Adrenal gland (tissue), 12 donors: ENCODE measurements around the gene CGREF1. TPM values are rescaled to one million over a fixed set of nuclear protein-coding genes. Genes with fewer than 3 reads are reported as not detected.
A peak's percentile ranks its signal among the peaks of the same experiment; 100 is the strongest.

Source experiments
- DNase-seq, 7 donors: peaks; one replicate each; pipeline ENCODE4 v3.0.0-alpha.2; 2019 to 2020
- H3K27ac ChIP-seq, 5 donors: fragments of 200-600 bp; sonication (generic) in 4 of 5; 1 replicate in 3 of 5; 2 replicates in 2 of 5; pipeline versions ENCODE4 v1.5.1 to v1.8.0; 2016 to 2020; ENCODE audit warnings: mild to moderate bottlenecking in 1 of 5
- H3K27me3 ChIP-seq: fragments of 200-600 bp; 2 replicates; pipeline ENCODE4 v1.8.0; 2021
- H3K36me3 ChIP-seq, 2 donors: fragments of 200-600 bp; replicated peaks in 1 of 2; 1 replicate in 1 of 2; 2 replicates in 1 of 2; pipeline versions ENCODE4 v1.5.1 to v1.8.0; 2018 to 2022
- H3K4me1 ChIP-seq, 2 donors: fragments of 200-600 bp; replicated peaks in 1 of 2; 1 replicate in 1 of 2; 2 replicates in 1 of 2; pipeline versions ENCODE4 v1.5.1 to v1.8.0; 2018 to 2021
- H3K4me3 ChIP-seq, 4 donors: fragments of 200-600 bp; sonication (generic) in 3 of 4; one replicate each; pipeline ENCODE4 v1.5.1; 2016 to 2018
- H3K9me3 ChIP-seq, 3 donors: fragments of 200-600 bp; sonication (generic) in 1 of 3; replicated peaks in 1 of 3; 1 replicate in 2 of 3; 2 replicates in 1 of 3; pipeline versions ENCODE4 v1.5.1 to v1.8.0; 2016 to 2021
- CTCF ChIP-seq, 6 experiments: fragments of 450-650 bp in 4 of 6; fragments of 200-600 bp in 2 of 6; sonication (generic) in 1 of 6; IDR thresholded peaks; 1 replicate in 5 of 6; 2 replicates in 1 of 6; pipeline versions ENCODE4 v1.5.1 to v1.8.0; 2016 to 2021; ENCODE audit warnings: antibody characterized with exemption in 6 of 6, mild to moderate bottlenecking in 2 of 6, moderate library complexity in 1 of 6
- POLR2A ChIP-seq, 2 donors: fragments of 450-650 bp; IDR thresholded peaks; one replicate each; pipeline ENCODE4 v1.6.1; 2017; ENCODE audit warnings: antibody characterized with exemption in 2 of 2, mild to moderate bottlenecking in 2 of 2, moderate library complexity in 1 of 2
- WGBS, 4 donors: extraction: QIAGEN DNeasy Blood & Tissue Kit in 2 of 4; methylation state at CpG; one replicate each; pipeline versions ENCODE4 v1.1.5 to v1.1.7; 2013 to 2017; 5-methylcytosine and 5-hydroxymethylcytosine counted together
- intact Hi-C, 2 donors: fragments of 100-400 bp; cut with DNase I; formaldehyde crosslinking; loops; one replicate each; pipeline versions ENCODE4 v1.14.1 to v1.15.0; 2022 to 2023
- polyA plus RNA-seq, 3 donors: library from polyadenylated mRNA; stranded (reverse); fragments of 200-250 nt in 2 of 3; fragments of 350-450 nt in 1 of 3; fragmentation: Illumina TruSeq in 1 of 3; extraction: RNeasy Lipid Tissue Mini Kit (QIAGEN cat#74804) in 1 of 3; gene quantifications; one replicate each; pipeline ENCODE4 v1.2.3, GENCODE V29; 2013 to 2014
- total RNA-seq, 9 donors: library from RNA; depleted of rRNA in 4 of 9; stranded (reverse); fragments of >200 nt in 4 of 9; fragments of 120-200 nt in 1 of 9; fragmentation: NEBNext Ultra II Directional in 1 of 9; extraction: Animal tissue kit (Norgen Biotek cat#: 25700) in 1 of 9; gene quantifications; one replicate each; pipeline versions ENCODE4 v1.1.0 to v1.2.4, GENCODE V29; 2013 to 2023
- donor health status: healthy with polysubstance abuse.
- donor health status: Bipolar disorder and iron deficiency.
- donor health status: DM: yes; HTN: yes; CAD: no.
- donor health status: DM: no; HTN: no; CAD: no.
- donor health status: DM: no; HTN: no; CAD: no.
- donor health status: DM: yes; HTN: yes; CAD: no.

Gene CGREF1
- total and polyA plus RNA-seq, 12 donors: 0.52 to 4.7 (median 1.3) TPM; not detected in 1

- peaks cover 12 to 28% of the 10 kb centered on the region in 2 donors for H3K4me1 ChIP-seq
- 12 to 28% (median 18%) methylated on average over 17 to 54 of the region's 54 CpGs for WGBS, 4 donors
- H3K27me3 ChIP-seq: no peaks in the 10 kb centered on the region
- H3K36me3 ChIP-seq: peaks cover 0 to 5% of the 10 kb centered on the region in 2 donors
- peak within 1 kb of the TSS; percentile 57 to 94 (median 92) for H3K27ac ChIP-seq
- no peaks in the 10 kb centered on the region for H3K9me3 ChIP-seq
- DNase-seq: peak in 6 of 7 donors; percentile 49 to 80 (median 64)
- TF ChIP-seq CTCF (IDR thresholded peaks at IDR 0.05) (no peak), POLR2A (IDR thresholded peaks at IDR 0.05) (no peak)
- peak within 1 kb of the TSS in 3 of 4 donors; percentile 23 to 62 (median 39) for H3K4me3 ChIP-seq
- intact Hi-C loops: loop anchor here (10.0 kb wide), 2 partner anchors 52 to 122 kb away; partner anchors contain the start of gene TMEM214 (in 1 of the 2)
Observed at GRCh38 chr2:27086724-27087593, 32.0 kb downstream of the CGREF1 start, which contains the start of gene KHK. Gene KHK (plus strand): TSS chr2:27086772. CDS start chr2:27087260, 488 bp downstream.

- Histone ChIP-seq H3K9me3 (no peaks in the 10 kb centered on the region), H3K4me1 (peaks cover 19 to 36% of the 10 kb centered on the region in 2 donors), H3K4me3 (peak overlapping the region in 3 of 4 donors; percentile 23 to 62 (median 39)), H3K36me3 (peaks cover 0 to 6% of the 10 kb centered on the region in 2 donors), H3K27me3 (no peaks in the 10 kb centered on the region), H3K27ac (peak overlapping the region; percentile 57 to 94 (median 92))
- DNase-seq: peak; percentile 91 to 97 (median 94)
- WGBS, 4 donors: 0 to 1% (median 1%) methylated on average over 23 to 81 of the region's 81 CpGs; no CpG with 5 or more reads in 1 of the 4 donors
- peak; percentile 60 to 87 for TF ChIP-seq POLR2A (IDR thresholded peaks at IDR 0.05)
- TF ChIP-seq CTCF (IDR thresholded peaks at IDR 0.05): peak; percentile 49 to 99 (median 76)
- intact Hi-C loops: loop anchor here (10.0 kb wide), 2 partner anchors 51 to 121 kb away; partner anchors contain the start of gene TMEM214 (in 1 of the 2)
Observed at GRCh38 chr2:27086090-27086723, 32.7 kb downstream of the CGREF1 start.

- no peaks in the 10 kb centered on the region for H3K27me3 ChIP-seq
- H3K27ac ChIP-seq: peak overlapping the region; percentile 57 to 94 (median 92)
- 1 to 8% (median 3%) methylated on average over 24 to 38 of the region's 38 CpGs; no CpG with 5 or more reads in 1 of the 4 donors for WGBS, 4 donors
- intact Hi-C loops: loop anchor here (10.0 kb wide), 2 partner anchors 51 to 121 kb away; partner anchors contain the start of gene TMEM214 (in 1 of the 2)
- peak overlapping the region in 2 of 4 donors; percentile 39 to 62 for H3K4me3 ChIP-seq
- DNase-seq: peak; percentile 78 to 90 (median 84)
- H3K4me1 ChIP-seq: peaks cover 19 to 36% of the 10 kb centered on the region in 2 donors
- H3K36me3 ChIP-seq: peaks cover 0 to 6% of the 10 kb centered on the region in 2 donors
- no peaks in the 10 kb centered on the region for H3K9me3 ChIP-seq
- TF ChIP-seq CTCF (IDR thresholded peaks at IDR 0.05) (peak in 4 of 6 experiments; percentile 21 to 46 (median 37)), POLR2A (IDR thresholded peaks at IDR 0.05) (peak in 1 of 2 donors; percentile 59)
Observed at GRCh38 chr2:27085673-27086089, 33.2 kb downstream of the CGREF1 start.
